Stimulated activated CD4-positive, alpha-beta T cell treated with anti-CD3 and anti-CD28 coated beads, TNF-alpha, amount 100 ng/mL, for 24 hours (primary cell): ENCODE data around the gene TAF3.
A peak's percentile ranks its signal among the peaks of the same experiment; 100 is the strongest.
"Not testable (repeated sequence)": the region's sequence is repeated elsewhere in the genome, so short reads cannot be mapped to it uniquely, and the experiment has no call there.

Experiments
- DNase-seq, 3 experiments: peaks; one replicate each; pipeline ENCODE4 v3.0.0-alpha.2; 2020; ENCODE audit warnings: low read depth in 3 of 3

TAF3 gene, protein sequence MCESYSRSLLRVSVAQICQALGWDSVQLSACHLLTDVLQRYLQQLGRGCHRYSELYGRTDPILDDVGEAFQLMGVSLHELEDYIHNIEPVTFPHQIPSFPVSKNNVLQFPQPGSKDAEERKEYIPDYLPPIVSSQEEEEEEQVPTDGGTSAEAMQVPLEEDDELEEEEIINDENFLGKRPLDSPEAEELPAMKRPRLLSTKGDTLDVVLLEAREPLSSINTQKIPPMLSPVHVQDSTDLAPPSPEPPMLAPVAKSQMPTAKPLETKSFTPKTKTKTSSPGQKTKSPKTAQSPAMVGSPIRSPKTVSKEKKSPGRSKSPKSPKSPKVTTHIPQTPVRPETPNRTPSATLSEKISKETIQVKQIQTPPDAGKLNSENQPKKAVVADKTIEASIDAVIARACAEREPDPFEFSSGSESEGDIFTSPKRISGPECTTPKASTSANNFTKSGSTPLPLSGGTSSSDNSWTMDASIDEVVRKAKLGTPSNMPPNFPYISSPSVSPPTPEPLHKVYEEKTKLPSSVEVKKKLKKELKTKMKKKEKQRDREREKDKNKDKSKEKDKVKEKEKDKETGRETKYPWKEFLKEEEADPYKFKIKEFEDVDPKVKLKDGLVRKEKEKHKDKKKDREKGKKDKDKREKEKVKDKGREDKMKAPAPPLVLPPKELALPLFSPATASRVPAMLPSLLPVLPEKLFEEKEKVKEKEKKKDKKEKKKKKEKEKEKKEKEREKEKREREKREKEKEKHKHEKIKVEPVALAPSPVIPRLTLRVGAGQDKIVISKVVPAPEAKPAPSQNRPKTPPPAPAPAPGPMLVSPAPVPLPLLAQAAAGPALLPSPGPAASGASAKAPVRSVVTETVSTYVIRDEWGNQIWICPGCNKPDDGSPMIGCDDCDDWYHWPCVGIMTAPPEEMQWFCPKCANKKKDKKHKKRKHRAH

DNA sequence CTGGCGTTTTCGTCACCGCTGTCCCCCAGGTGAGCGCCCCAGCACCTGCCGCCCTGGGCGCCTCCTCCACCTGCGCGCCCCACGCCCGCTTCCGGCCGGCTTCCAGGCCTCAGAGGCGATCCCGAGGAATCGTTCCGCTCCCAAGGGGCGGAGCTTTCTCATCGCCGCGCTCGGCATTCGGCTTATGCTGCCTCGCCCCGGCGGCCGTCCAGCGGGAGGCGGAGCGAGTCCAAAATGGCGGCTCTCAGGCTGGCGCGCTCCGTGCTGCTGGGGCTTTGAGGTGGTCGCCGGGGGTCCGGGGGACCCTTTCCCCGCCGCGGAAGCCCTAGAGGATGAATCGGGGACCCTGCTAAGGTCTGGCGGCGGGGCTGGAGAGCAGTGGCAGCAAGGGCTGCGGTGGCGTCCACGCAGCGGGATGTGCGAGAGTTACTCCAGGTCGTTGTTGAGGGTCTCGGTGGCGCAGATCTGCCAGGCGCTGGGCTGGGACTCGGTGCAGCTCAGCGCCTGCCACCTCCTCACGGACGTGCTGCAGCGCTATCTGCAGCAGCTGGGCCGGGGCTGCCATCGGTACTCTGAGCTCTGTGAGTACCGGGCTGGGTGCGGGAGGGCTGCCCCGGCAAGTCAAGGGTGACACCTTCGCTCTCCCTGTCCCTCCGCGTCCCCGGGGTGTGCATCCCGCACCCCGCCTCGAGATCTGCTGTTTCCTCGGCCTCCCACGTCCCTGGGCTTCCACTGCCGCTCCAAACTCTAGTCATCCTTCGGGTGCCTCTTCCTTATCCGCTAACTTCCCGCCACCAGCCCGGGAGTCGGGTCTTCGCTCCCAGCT, at the start of gene TAF3:
Gene TAF3, plus strand, starts transcription at position 211 of the 826 bp plus-strand sequence. Its CDS starts 205 bp downstream, at position 416.
- peak; percentile 86 to 93 (median 87) for DNase-seq

DNA sequence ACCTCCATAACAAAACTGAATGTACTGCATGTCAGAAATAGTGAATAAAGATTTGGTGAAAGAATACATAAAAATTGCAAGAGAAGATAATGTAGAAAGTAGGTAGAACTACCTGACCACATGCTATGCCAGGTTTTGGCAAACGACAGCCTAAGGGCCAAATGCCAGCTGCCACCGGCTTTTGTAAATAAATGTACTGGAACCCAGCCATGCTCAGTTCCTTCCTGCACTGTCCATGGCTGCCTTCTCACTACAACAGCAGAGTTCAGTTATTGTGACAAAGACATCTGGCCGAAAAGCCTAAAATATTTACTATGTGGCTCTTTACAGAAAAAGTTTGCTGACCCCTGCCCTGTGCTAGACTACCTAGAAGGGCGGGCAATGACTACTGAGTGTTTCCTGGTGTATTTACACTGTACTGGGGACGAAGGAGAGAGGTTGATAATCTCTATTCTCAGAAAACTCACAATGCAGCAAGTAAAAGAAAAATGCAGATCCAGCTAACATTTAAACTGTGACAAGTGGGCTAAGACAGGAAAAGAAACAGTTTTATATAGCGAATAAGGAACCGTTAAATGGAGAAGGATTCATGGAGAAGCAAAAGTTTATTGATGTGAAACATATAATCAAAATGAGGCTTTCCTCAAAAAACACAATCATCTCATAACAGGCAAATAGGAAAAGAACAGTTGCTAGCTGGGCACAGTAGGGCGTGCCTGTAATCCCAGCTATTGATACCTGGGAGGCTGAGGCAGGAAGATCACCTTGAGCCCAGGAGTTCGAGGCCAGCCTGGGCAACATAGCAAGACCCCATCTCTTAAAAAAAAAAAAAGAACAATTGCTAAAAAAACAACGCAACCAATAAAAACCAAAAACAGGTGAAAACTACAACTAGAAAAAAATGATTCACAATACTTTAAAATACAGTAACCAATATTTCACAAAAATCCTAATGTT, 44.2 kb upstream of the TAF3 start:
- DNase-seq = no peak

DNA sequence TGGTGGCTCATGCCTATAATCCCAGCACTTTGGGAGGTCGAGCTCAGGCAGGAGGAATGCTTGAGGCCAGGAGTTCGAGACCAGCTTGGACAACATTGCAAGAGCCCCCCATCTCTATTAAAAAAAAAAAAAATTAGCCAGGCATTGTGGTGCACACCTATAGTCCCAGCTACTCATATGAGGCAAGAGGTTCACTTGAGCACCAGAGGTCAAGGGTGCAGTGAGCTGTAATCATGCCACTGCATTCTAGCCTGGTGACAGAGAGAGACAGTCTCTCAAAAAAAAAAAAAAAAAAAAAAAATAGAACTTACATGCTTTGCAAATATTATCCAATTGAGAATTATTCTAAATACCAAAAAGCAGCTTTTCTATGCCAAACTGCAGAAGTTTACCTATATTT, 41.5 kb upstream of the TAF3 start:
- no peak for DNase-seq

DNA sequence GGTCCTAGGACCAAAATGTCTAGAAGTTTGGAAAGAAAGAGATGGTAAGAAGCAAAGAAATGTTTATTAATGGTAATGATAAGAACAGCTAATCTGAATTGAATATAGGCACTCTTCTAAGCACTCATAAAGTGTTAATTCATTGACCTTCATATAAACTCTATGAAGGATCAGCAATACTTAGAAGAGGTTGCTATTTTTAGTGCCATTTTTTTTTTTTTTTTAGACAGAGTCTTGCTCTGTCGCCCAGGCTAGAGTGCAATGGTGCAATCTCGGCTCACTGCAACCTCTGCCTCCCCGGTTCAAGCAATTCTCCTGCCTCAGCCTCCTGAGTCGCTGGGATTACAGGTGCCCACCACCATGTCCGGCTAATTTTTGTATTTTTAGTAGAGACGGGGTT, 36.1 kb upstream of the TAF3 start:
- DNase-seq = not testable (repeated sequence)

DNA sequence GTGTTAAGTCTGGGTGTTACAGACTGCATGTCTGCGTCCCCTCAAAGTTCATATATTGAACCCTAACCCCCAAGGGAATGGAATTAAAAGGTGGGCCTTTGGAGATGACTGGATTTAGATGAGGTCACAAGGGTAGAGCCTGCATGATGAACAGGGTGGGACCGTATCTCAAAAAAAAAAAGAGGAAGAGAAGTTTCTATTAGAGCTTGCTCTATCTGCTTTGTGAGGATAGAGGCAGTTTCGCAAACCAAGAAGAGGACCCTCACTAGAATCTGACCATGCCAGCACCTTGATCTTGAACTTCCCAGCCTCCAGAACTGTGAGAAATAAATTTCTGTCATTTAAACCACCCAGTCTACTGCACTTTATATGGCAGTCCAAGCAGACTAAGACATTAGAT, 31.9 kb upstream of the TAF3 start:
- DNase-seq = no peak

DNA sequence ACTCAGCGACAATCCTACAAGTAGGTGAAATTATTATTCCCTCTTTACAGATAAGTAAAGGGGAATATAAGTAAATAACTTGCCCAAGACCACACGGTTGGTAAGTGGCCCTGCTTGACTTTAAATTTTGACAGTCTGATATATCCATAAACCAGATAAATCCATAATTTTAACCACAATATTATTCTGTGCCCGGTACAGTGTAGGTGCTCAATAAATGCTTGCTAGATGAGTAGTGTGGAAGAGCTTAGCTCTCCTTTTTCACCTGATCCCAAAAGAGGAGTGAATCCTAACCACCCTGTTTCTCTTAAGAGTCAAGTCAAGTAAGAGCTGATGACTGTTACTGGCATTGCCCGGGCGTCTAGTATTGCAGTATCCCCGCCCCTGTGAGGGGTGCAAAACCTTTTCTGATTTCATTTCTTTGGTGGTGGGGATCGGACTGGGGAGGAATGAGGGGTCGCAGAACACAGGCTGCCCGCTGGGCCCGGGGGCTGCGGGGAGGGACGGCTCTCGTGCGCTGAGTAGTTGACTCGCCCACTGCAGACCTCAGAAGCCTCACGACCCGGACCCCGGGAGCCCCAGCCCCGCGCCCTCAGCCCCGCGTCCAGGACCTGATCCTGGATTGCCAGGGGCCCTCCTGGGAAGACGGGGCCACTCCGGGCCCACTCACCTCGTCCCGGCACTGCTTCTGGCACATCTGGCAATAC, 31.0 kb upstream of the TAF3 start:
- DNase-seq = peak in 1 of 3 experiments; percentile 1

DNA sequence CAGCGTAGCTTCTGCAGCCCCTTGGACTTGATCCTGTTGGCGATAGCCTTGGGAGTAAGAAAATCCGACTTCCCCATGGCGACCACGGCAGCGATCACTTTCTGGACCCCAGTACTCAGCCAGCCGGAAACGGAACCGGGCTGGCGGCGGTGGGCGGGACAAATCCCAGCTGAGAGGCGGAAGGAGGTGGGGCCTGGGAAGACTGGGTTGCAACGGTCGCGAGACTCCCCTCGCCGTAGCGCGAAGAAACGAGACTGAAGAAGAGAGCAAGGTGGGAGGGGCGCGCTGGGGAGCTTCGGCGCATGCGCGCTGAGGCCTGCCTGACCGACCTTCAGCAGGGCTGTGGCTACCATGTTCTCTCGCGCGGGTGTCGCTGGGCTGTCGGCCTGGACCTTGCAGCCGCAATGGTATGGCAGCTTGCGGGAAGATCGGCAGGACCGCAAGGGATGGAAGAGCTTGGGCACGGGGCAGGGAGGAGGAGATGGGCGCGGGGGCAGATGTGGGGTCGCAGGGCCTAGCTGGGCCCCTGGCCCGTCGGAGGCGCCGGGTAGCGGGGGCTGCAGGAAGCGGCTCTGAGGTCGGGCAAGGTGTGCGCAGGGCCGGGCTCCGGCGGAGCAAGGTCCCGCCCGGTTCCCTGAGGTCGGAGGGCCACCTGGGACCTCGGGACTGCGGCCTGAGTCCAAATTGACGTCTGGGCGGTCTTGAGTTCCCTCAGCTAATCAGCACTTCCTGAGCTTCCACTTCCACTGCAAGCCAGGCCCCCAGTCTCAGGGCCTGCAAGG, 30.3 kb upstream of the TAF3 start, which contains the start of the genes ATP5F1C and KIN:
Gene ATP5F1C, plus strand, starts transcription at position 321 of the 782 bp plus-strand sequence. Its CDS starts 31 bp downstream, at position 352.
Gene KIN, minus strand, starts transcription at position 137 of the 782 bp plus-strand sequence. Its CDS starts 60 bp downstream, at position 77.
- DNase-seq = peak; percentile 94 to 97 (median 95)

DNA sequence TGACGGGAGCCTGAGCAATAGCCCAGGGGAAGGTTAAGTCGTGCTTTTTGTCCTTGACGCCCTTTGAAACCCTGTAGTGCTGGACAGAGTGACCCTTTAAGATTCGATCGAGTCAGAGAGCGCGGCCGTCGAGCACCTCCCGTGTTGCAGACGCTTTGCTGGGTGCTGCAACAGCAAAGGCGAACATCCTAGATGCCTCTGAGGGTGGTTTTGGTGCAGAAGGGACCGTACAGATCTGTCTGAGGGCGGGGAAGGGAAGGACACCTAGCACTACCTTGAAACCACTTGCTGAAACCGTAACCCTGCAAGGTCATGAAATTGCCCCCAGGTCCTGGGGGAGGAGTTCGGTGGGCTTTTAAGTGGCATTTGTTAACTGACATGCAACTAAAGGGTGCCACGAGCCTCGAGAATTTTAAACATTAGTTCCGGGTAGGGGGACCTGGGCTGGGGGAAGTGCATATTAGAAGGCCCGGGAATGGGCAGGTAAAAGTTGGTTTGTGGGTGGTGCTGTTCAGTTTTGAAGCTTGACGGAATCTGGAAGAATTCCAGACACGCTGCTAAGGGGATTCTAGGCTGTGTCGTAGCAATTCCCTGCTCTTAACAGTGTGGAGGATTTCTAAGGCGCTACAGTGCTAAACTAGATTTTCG, 29.5 kb upstream of the TAF3 start:
- DNase-seq = peak in 2 of 3 experiments; percentile 7 to 19

DNA sequence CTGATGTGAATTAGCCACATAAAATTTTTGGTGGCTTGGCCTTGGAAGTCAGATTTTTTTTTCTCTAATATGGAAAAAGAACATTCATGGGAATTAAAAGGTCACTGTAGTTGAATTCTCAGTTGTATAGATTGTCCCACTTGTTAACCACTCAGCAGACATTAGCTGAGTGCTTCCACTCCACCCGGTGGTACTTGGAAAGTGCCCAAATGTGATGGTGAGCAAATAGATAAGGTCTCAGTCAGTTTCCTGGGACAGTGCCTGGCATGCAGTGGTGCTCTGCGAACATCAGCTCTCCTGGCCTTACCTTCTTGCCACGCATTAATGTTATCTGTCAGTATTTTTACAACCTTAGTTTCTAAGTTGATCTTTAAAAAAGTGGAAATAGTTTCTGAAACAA, 28.9 kb upstream of the TAF3 start:
- DNase-seq = no peak

DNA sequence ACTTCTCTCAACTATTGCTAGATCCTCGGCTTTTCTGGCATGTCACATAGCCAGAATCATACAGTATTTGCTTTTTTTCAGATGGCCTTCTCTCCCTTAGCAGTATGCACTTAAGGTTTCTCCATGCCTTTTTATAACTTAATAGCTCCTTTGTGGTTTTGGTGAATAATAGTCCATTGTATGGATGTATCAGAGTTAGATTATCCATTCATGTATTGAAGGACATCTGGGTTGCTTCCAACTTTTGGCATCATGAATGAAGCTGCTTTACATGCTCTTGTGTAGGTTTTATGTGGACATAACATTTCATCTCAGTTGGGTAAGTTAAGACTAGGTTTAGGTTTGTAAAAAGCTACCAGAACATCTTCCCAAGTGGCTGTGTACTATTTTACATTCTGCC, 25.8 kb upstream of the TAF3 start:
- DNase-seq = no peak

DNA sequence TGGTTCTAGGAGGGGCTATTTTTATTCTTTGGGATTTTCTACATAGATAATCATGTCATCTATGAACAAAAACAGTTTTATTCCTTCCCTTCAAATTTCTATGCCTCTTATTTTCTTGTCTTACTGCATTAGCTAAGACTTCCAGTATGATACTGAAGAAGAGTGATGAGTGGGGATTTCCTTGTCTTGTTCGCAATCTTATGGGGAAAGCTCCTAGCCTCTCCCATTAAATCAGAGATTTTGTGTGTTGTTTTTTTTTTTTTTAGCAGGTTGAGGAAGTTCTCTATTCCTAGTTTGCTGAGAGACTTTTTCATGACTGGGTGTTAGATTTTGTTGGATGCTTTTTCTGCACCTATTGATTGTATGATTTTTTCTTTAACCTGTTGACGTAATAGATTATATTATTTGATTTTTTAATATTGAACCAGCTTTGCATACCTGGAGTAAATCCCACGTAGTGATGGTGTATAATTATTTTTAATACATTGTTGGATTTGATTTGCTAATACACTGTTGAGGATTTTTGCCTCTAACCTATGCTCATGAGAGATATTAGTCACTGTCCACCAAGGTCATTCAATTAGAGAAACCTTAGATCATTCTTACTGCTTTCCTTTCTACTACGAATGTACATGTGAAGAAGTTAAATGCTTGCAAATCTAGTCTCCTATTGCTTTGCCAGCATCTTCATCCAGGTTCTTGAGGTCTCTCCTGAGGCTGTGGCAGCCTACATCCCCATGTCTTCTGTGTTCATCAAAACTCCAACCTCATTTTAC, 23.9 kb upstream of the TAF3 start:
- no peak for DNase-seq

DNA sequence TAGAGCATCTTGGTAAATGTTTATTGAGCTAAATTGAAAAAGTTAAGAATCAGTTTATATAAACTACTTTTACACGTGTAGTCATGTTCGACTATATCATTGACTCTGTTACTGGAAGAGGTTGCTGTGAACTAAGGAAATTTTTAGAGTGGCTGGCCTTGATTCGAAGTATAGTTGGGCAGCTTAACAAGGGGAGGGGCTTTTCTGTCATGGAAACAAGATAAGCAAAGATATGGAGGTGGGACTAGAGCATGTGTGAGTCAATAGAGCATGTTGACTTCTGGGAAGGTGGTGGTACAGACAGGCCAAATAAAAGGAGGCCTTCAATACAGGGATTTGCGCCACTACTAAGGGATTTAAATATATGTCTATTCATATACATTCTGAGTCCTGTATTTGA, 22.7 kb upstream of the TAF3 start:
- DNase-seq = no peak

DNA sequence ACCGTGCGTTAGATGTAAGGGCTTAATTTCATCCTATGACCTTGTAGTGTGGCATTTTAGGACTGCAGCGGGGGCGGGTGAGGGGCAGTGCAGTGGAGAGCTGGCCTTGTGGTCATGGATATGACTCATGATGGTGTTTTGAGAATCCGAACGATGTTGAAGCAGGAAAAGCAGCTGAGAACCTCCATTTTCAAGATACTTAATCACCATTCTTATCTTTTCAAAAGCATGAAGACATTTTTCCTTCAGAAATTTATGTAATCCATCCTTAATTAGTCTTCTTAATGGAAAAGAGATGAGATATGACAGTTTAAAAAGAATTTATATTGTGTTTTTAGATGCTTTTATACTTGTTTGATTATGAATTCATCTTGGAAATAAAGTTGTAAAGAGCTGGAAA, 20.7 kb upstream of the TAF3 start:
- DNase-seq = no peak

DNA sequence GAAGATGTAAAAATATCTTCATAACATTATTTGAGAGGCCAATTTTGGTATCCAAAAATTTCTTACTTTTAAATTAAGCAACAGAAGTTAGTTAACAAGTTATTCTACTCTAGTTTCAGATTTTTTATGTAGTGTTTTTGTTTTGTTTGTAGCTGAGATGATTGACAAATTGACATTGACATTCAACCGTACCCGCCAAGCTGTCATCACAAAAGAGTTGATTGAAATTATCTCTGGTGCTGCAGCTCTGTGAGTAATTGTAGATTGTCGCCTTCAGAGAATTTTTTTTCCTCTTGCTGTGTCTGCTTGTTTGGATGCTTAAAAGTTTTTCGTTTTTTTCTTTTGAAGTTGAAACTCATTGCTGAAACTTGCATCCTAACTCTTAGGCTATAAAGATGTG, 15.7 kb upstream of the TAF3 start:
- DNase-seq = no peak

DNA sequence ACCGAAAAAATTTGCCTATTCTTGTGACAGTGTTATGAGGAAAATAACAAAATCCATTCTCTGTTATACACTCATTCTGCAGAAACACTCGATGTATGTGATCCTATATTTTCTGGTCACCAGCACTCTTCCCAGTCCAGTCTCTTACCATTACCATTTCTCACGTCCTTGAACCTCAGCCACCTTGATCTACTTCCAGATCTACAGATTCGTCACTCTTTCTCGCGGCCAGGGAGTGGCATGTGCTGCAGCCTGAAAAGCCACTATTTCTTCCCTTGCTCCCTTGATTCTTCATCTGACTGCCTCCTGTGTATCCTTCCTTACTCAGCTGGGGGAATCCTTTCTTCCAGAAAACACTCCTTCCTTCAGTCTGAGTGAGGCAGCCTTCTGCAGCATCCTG, 14.1 kb upstream of the TAF3 start:
- no peak for DNase-seq

DNA sequence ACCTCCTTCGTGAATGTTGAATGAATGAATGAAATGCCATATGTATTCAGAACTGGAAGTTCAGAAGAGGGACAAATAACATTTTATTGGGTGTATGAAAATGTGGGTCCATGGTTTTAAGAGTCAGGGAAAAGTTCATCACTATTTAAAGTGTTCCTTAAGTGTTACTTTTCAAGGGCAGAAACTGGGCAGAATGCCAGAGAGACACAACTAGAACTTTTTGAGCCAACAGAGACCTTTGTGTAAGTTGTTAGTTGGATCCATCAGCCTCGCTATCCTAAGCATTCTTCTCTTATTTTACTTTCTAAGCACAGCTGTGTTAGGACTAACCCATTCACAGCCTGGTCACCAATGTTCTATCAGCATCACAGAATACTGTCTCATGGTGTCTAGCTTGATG, 13.6 kb upstream of the TAF3 start:
- DNase-seq = no peak

DNA sequence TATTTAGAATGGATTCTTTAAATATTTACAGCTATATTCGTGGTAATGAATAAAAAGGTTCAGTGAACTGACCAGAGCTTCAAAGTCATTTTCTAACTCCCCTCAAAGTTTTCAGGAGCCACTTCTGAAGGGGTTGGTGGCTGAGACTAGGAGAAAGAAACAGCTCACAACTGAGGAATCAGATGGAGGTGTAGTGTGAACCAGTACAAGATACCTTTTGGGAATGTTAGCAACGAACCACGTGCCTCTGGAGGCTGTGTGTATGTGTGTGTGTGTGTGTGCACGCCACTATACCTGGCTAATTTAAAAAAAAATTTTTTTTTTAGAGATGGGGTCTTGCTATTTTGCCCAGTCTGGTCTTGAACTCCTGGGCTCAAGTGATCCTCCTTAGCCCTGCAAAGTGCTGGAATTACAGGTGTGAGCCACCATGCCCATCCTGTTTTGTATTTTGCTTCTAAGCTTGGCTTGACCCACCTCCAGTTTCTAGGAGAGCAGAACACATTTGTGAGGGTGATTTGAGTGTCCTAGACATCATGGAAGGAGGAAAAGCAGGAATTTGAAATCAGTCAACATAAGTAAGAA, 9.5 kb upstream of the TAF3 start:
- DNase-seq = no peak
